NCI-H2107 (cell line): ENCODE results near the gene MAU2.

Experiments
- DNase-seq: peaks from one replicate; lab custom pipeline; 2025; lab: John Stamatoyannopoulos, UW

The MAU2 gene, protein sequence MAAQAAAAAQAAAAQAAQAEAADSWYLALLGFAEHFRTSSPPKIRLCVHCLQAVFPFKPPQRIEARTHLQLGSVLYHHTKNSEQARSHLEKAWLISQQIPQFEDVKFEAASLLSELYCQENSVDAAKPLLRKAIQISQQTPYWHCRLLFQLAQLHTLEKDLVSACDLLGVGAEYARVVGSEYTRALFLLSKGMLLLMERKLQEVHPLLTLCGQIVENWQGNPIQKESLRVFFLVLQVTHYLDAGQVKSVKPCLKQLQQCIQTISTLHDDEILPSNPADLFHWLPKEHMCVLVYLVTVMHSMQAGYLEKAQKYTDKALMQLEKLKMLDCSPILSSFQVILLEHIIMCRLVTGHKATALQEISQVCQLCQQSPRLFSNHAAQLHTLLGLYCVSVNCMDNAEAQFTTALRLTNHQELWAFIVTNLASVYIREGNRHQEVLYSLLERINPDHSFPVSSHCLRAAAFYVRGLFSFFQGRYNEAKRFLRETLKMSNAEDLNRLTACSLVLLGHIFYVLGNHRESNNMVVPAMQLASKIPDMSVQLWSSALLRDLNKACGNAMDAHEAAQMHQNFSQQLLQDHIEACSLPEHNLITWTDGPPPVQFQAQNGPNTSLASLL

DNA sequence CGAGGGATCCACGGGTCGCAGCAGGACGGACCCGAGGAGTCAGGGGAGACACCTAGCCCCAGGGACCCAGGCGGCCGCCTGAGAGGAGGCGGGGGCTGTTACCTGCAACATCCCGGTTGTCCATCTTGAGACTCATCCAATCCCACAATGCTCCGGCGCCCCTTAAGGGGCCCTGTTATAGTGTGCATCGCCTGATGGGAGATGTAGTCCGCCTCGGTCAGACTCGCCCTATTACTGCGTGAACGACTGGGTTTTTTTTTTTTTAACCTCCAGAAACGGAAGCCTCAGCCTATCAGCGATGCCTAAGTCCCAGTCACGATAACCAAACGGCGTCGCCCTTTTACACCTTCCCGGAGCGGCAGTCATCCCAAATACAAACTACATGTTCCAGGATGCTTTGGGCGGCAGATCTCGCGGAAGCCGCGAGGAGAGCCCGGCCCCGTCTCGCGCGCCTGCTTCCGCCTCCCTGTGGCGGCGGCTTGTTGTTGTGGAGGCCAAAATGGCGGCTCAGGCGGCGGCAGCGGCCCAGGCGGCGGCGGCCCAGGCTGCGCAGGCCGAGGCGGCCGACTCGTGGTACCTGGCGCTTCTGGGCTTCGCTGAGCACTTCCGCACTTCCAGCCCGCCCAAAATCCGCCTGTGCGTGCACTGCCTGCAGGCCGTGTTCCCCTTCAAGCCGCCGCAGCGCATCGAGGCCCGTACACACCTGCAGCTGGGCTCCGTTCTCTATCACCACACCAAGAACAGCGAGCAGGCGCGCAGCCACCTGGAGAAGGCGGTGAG lies at the start of gene MAU2, which contains the start of gene SUGP1:
Gene MAU2, plus strand, starts transcription at position 469 of the 780 bp plus-strand sequence. Its CDS starts 31 bp downstream, at position 500.
Gene SUGP1, minus strand, starts transcription at position 149 of the 780 bp plus-strand sequence. Its CDS starts 13 bp downstream, at position 136.
- peak; percentile 81 for DNase-seq

DNA sequence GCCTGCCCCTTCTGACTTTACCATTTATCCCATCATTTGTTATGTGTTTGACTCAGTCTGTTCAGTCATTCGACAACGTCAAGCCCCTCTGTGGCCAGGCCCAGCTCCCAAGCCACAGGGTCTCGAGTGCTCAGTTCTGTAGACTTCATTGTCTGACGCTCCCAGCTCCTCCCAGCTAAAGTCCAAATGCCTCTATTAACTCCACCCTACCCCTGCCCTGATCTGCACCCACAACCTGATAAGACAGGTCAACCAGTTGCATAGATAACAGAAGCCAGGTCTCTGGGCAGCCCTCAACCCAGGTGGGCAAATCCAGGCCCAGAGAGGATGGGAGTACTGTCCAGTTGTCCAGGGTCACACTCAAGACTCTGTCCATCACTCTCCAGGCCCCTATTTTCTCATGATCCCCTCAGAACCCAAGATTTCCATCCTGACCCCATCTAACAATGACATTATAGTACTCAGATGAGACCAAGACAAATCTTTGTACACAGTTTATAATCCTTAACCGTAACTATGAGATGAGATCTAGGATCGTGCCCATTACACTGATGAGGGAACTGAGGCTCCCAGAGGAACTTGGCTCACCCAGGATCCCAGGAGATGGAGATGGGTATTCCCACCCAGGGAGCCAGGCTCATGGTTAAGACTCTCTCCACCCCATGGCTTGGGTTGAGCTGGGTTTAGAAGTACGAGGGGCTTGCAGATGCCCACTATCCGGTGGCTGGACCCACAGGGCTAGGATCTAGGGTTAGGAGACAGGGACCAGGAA lies 48.6 kb upstream of the MAU2 start:
- DNase-seq = no peak

DNA sequence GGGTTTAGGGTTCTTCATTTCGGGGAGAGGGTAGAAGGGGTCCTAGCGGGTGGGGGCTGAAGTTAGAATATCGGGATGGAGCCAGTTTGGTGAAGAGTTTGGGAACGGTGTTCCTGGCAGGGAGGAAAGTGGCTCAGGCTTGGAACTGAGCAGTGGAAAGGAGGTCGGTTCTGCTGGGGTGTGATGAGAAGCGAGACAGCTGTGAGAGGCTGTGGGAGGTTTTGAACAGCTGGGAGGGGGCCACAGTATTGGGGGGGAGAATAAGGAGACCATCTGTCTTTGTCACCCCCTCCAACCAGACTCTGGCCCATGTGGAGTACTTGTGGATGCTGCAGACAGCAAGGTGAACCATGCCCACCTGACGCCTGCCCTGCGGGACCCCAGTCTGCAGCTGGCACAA lies 46.5 kb upstream of the MAU2 start:
- DNase-seq = no peak

DNA sequence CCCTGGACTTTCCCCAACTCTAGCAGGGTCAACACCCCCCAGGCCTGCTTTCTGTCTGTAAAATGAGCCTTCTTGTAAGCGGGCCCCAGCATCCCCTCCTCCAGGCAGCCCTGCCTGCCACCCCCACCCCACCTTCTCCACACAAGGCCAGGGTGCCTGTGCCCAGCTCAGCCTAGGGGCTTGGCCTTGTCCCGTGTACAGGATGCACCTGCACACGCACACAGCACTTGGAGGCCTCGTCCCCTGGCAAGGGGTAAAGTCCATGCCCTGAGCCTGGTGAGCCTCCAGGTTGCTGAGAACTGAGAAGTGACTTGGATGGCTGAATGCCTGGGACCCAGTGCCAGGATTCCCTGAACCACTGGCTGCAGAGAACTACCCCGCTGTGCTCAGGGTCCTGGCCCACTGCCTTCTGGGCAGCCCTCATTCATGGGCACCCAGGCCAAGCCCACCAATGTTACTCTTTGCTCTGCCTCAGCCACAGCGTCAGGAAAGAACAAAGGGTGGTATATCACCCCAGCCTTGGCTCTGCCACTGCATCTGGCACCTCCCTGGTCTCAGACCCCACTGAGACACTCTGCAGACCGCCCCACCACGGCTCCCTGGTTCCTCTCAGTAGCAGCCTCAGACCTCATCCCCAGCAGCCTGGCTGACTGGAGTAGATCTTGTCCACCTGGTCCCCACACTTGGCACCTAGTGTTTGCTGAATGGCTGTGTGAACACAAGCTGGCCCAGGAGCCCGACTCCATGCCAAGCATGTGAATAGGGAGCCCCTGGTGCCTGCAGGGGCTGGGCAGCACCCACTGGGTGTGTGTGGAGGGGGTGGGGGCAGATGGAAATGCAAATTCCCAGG lies 45.7 kb upstream of the MAU2 start:
- no peak for DNase-seq

DNA sequence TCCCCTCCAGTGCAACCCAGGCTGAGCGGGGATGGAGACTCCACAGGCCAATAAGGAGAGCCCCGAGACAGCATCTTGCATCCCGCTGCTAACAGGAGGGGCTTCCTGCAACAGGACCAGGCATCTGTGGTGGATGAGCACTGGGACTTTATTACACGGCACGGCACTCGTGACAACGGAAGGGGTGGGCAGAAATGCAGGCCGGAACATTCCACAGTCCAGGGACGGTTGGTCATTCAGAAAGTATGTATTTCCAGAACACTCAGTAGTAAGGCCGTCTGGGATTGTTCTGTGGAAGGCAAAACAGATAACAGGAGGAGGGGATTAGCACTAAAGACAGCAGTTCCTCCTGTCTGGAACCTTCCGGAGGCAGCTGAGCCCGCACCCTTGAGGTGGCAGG lies 44.2 kb upstream of the MAU2 start:
- no peak for DNase-seq

DNA sequence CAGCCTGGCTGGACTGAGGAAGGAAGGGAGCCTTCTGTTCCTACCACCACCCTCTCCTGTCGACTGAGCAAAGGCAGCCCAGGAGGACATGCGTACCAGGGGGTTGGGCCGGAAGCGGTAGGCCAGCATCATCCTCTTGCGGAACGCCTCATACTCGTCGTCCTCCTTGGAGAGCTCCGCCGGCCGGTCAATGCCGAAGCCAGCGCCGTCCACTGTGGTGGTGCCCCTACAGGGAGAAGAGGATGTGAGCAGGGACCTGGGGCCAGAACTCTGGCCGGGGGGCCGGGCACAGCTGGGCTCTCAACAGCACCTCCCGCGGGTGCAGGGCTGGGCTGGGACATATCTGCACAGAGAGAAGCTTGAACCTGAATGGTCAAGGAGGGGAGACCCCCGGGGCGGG lies 43.8 kb upstream of the MAU2 start:
- DNase-seq = no peak

DNA sequence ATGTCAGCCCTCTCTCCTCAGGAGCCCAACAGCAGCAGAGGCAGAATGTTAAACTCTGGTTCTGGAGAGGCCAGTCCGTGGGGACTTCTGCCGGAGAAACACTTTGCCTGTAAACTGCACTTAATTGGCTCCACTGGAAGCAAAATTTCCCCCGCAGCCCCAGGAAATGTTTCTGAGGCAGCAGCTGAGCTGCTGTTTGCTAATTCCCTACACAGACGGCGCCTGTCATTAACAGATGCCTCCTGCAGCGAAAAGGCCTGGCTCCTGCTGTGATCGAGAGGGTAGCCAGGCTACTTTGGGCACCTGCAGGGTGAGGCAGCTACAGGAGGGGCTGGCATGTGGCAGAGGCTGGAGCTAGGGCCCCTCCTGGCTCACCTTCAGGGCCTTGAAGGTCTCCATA lies 42.3 kb upstream of the MAU2 start:
- DNase-seq = peak; percentile 53

DNA sequence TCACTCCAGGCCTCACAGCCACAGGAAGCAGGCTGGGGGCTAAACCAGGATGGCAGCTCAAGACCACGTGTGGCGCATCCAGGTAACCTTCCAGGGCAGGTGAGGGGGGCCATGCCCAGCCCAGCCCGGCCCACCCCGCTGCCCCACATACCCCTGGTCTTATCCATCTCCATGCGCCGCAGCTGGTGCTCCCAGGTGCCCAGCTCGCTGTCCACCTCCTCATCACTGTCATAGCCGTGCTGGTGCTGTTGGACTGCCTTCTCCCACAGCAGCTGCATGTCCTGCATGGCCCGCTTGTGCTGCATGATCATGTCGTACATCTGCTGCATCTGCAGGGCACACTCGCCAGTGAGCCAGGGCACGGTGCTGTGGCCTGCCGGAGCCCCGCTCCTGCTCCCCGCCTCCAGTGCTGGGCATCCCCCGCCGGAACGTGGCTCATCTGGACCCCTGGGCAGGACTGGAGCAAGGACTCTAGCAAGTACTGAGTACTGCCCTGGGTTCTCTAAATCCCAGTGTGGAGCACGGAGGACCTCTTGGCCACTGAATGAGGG lies 41.5 kb upstream of the MAU2 start:
- DNase-seq = no peak

DNA sequence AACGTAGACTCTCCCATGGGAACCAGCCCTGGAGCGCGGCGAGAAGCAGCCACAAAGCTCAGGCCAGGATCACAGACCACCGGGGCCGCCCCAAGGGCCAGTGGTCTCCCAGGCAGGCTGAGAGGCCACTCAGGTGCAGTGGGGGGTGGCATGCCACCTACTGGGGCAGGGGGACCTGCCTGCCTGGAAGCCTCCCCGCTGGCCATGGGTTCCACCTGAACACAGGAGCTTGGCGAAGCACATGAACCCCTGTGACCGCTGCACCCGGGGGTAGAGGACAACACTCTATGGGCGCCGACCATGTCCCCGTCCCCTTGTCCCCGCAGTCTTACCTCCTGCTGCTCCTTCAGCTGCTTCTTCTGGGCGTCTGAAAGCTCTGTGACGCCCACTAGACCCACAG lies 40.8 kb upstream of the MAU2 start:
- DNase-seq = no peak

DNA sequence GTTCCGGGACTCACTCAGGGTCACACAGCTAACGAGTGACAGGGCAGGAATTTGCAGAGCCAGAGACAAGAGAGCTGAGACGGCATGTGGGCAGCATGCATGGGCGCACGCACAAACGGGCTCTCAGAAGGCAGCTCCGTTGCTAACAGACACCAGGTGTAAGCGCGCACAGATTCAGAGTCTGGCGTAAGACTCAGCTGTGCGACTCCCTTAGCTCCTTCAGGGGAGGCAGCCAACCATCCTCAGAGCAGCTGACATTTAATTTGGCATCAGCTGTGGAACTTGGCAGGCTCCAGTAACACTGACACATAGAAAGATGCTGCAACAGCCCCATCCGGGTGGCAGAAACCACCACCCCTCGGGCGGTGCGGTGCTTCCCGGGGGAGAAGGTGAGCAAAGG lies 40.1 kb upstream of the MAU2 start:
- no peak for DNase-seq

DNA sequence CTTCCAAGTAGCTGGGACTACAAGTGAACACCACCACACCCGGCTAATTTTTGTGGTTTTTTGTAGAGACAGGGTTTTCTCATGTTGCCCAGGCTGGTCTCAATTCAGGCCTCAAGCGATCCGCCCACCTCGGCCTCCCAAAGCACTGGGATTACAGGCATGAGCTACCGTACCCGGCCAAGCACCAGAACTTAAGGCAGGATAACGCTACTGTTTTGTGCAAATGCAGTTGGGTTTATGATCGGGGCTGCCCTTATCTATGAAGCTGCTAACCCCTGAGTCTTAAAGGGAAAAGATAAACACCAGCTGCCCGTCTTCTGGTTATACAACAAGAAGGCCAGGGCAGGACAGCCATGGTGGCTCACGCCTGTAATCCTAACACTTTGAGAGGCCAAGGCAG lies 34.9 kb upstream of the MAU2 start:
- DNase-seq = no peak

DNA sequence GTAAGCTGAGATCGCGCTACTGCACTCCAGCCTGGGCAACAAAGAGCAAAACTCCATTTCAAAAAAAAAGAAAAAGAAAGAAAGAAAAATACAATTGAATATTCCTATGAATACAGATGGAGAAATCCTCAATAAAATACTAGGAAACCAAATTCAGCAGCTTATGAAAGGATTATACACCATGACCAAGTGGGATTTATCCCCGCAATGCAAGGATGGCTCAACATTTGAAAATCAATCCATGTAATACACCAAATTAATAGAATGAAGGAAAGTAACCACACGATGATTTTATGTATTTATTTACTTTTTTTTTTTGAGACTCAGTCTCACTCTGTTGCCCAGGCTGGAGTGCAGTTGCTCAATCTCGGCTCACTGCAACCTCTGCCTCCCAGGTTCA lies 28.0 kb upstream of the MAU2 start:
- DNase-seq = no peak

DNA sequence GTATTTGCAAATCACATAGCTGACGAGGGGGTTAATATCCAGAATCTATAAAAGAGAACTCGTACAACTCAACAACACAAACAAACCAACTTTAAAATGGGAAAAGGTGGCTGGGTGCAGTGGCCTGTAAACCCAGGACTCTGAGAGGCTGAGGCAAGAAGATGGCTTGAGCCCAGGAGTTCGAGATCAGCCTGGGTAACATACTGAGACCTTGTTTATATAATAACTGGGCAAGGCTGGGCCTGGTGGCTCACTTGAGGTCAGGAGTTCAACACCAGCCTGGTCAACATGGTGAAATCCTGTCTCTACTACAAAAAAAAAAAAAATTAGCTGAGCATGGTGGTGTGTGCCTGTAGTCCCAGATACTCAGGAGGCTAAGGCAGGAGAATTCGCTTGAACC lies 25.7 kb upstream of the MAU2 start:
- DNase-seq = no peak

DNA sequence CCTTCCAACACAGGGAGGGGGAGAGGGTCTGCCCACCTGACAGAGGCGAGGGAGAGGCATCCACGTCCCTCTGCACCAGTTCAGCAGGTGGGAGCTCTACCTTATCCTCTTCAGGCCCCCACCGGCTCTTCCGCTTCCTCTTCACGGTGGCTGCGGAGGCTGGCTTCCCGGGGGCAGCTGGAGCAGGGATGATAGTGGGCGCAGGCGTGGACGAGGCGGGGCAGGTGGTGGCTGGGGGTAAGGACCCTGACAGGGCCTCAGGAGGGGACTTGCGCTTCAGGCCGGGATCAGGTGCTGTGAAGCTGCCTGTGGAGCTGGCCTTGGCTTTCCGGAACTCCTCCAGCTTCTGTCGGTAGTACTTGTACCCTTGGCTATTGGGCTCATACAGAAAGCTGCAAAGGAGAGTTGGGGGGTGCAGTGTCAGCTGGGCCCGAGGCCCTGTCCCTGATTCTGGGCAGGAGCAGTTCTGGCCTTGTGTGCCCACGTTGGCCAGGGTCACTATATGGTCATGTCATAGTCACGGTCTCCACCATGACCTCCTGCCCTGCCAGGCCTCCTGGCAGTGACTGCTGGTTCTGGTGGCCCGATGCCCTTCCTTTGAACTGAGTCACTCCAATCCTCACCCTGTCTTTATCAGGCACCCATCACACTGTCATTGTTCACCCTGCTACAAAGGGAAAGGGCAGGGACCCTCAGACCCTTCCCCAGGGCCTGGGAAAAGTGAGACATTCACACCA lies 23.5 kb upstream of the MAU2 start:
- DNase-seq = no peak

DNA sequence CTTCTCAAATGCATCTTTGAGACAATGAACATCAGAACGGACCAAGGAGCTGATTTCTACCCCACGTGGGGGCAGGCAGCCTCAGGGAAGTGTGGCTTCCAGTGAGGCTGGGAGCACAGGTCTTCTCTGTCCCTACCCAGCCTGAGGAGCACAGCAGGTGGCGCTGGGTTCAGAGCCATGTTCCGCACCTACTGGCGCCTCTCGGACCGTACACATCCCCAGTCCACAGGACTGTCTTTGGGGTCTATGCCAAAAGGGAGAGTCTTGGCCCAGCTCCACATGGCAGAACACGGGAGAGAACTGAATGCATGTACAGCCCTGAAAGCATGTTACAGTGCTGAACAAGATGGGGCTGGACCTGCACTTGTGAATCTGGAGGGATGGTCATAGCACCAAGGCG lies 22.9 kb upstream of the MAU2 start:
- no peak for DNase-seq

DNA sequence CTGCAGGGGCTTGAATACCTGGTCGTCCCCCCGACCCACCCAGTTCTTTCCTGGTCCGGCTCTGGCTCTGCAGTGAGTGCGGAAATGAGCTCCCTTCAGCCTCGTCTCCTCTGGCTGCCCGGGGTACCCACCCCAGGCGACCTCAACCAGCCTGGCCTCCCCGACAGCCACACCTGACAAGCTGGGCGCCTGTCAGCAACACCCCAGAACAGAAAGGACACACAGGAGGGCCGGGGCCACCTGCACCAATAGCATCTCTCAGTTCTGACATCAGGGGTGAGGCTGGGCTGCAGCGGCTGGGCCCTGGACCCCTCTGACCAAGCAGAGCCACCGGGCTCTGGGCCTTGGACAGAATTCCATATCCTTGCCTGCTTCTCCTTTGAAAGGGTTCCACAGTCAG lies 20.0 kb upstream of the MAU2 start:
- no peak for DNase-seq

DNA sequence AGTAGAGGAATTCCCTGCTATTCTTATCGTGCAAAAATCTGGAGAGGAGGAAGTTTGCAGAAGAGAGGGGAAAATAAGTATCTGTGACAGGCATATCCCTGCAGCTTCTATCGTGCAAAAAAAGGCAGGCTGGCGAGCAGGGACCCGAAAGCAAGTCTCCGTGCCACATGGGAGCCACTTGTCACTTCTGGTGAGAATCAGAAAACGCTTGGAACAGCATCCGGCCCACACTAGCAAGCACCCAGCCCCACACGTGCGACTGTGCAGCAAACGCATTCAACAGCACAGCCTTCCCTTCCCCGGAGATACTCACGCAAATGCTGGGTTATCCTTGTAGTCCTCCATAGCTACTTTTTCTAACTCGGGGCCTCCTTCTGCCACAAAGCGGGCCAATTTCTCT lies 17.2 kb upstream of the MAU2 start:
- no peak for DNase-seq

DNA sequence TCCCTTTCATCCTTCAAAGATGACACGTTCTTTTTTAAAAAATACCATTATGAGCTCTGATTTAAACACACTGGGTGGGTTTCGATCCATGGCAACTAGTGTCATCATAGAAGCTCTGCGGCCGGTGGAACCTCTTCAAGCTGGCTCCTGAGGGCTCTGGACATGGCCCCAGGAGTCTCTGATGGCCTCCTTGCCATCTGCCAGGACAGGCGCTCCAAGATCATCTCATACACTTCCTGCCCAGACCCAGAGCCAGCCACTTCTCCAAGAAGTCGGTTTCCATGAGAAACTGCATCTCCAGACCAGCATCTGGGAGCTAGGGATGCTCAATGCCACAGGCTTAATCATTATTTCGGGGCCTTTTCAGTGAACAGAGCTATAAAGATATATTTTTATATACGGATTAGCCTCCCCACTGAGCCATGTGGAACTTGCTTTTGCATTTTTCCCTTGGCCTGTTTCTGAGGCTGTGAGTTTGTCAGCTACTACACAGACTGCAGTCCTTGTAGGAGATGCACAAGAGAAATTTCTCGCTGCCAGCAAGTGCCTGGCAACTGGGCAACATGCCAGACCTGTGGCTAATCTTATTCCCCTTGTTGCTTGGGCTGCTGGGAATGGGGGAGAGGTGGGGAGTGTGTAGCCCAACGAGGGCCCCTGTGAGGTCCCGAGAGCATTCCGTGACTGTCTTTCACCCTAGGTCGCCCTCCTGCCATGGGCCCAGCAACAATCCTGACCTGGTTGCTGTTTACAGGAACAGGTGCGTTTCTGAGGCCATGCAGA lies 16.3 kb upstream of the MAU2 start:
- DNase-seq = no peak

DNA sequence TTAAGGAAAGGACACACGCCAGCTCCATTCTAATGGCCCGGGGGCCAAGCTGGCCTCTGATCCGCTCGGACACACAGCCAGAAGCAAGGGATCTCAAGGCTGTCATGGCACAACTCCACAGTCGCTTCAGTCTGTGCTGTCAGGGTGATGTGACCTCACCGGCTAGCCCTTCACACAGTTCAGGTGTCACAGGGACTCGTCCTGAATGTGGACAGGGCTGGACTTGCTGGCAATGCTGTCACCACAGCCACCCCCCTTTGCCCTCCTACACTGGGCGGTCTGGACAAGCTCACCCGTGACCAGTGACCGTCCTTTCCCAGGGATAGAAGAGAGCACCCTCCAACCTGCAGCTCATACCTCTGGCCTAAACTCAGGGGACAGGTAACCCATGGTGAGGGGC lies 15.6 kb upstream of the MAU2 start:
- no peak for DNase-seq
